Cardiac fibroblast (primary cell): ENCODE results near the gene GNS.

Source experiments
- DNase-seq, 2 donors: peaks; one replicate each; pipeline versions ENCODE4 v3.0.0 to v3.0.0-alpha.2; 2010; ENCODE audit warnings: low read depth in 2 of 2
- H3K4me3 ChIP-seq, 2 donors: replicated peaks in 1 of 2; 1 replicate in 1 of 2; 2 replicates in 1 of 2; pipeline ENCODE4 v1.5.1; 2011; ENCODE audit warnings: low read depth in 2 of 2, low read length in 2 of 2, mild to moderate bottlenecking in 2 of 2, moderate library complexity in 1 of 2
- TF ChIP-seq, protein P1 (sequence below): IDR thresholded peaks from one replicate; pipeline ENCODE4 v1.5.1; 2011; ENCODE audit warnings: low read depth, mild to moderate bottlenecking, low read length, inconsistent platforms

Gene GNS

DNA sequence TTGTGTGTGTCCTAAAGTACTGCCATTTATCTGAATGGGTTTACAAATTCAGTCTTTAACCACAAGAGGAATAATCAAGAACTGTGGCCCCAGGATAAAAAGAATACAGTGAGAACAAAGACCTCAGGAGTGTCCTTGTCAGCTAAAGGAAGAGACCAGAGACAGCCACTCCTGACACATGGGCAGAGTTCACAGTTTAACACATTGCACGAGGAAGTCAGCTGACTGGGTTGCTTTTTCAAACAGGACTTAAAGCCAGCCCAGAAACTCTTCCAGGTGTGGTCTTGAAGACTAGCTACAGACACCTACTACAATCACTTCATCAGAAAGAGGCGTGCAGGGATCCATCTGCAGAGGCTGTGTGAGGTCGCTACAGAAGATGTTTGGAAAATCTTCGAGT, 42.8 kb downstream of the GNS start:
- H3K4me3 ChIP-seq = no peak overlapping the region
- DNase-seq = no peak
- TF ChIP-seq, protein P1, sequence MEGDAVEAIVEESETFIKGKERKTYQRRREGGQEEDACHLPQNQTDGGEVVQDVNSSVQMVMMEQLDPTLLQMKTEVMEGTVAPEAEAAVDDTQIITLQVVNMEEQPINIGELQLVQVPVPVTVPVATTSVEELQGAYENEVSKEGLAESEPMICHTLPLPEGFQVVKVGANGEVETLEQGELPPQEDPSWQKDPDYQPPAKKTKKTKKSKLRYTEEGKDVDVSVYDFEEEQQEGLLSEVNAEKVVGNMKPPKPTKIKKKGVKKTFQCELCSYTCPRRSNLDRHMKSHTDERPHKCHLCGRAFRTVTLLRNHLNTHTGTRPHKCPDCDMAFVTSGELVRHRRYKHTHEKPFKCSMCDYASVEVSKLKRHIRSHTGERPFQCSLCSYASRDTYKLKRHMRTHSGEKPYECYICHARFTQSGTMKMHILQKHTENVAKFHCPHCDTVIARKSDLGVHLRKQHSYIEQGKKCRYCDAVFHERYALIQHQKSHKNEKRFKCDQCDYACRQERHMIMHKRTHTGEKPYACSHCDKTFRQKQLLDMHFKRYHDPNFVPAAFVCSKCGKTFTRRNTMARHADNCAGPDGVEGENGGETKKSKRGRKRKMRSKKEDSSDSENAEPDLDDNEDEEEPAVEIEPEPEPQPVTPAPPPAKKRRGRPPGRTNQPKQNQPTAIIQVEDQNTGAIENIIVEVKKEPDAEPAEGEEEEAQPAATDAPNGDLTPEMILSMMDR = no peak

- TF ChIP-seq, protein P1 = no peak
- H3K4me3 ChIP-seq = no peak overlapping the region
- no peak for DNase-seq
Measured at GRCh38 chr12:64714551-64714968, 44.6 kb downstream of the GNS start.

- DNase-seq = no peak
- TF ChIP-seq, protein P1 = no peak
- H3K4me3 ChIP-seq = no peak overlapping the region
Measured at GRCh38 chr12:64713376-64713775, 45.8 kb downstream of the GNS start.

GRCh38 chr12:64709429-64709828, 49.8 kb downstream of the GNS start:
- no peak for DNase-seq
- TF ChIP-seq, protein P1 = no peak
- H3K4me3 ChIP-seq = no peak overlapping the region

GRCh38 chr12:64707926-64708325, 51.3 kb downstream of the GNS start:
- TF ChIP-seq, protein P1 = no peak
- no peak for DNase-seq
- H3K4me3 ChIP-seq = no peak overlapping the region

DNA sequence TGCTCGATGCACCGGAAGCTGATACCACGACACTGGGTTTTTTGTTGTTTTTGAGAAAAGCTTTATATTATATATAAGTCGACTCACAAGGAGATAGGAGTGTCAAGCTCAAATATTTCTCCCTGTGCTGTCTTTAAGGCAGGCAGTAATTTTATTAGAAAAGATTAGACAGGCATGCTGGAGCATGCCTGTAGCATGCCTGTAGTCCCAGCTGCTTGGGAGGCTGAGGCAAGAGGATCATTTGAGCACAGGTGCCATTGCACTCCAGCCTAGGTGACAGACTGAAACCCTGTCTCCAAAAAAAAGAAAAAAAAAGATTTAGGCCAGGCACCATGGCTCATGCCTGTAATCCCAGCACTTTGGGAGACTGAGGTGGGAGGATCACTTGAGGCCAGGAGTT, 51.8 kb downstream of the GNS start:
- no peak for DNase-seq
- TF ChIP-seq, protein P1 = no peak
- no peak overlapping the region for H3K4me3 ChIP-seq

- no peak for DNase-seq
- no peak overlapping the region for H3K4me3 ChIP-seq
- TF ChIP-seq, protein P1 = no peak
Measured at GRCh38 chr12:64706857-64707256, 52.3 kb downstream of the GNS start.
